DOHH2 (cell line): ENCODE measurements around the gene CRIM1.

ENCODE experiments used
- H3F3A ChIP-seq: fragments of 200-600 bp; sonication (generic), shearing (Covaris generic); 2 replicates; pipeline ENCODE4 v1.6.0; 2016; ENCODE audit warnings: antibody characterized with exemption, mild to moderate bottlenecking; ENCODE audit not compliant: control insufficient read depth, insufficient read depth
- H3K27ac ChIP-seq: fragments of 200-600 bp; sonication (generic); 2 replicates; pipeline ENCODE4 v1.5.1; 2014; ENCODE audit warnings: low read depth, mild to moderate bottlenecking, low read length, moderate library complexity
- H3K27me3 ChIP-seq: fragments of 200-600 bp; sonication (generic); 2 replicates; pipeline ENCODE4 v1.6.1; 2014; ENCODE audit warnings: mild to moderate bottlenecking, low read length, mixed read lengths; ENCODE audit not compliant: control insufficient read depth
- H3K36me3 ChIP-seq: fragments of 200-600 bp; sonication (generic); 2 replicates; pipeline ENCODE4 v1.6.1; 2014; ENCODE audit warnings: mild to moderate bottlenecking, low read length, moderate library complexity, mixed read lengths; ENCODE audit not compliant: control insufficient read depth
- H3K4me1 ChIP-seq: fragments of 200-600 bp; sonication (generic); 2 replicates; pipeline ENCODE4 v1.6.1; 2014; ENCODE audit warnings: mild to moderate bottlenecking, low read length, mixed read lengths; ENCODE audit not compliant: control insufficient read depth
- H3K4me2 ChIP-seq: fragments of 200-600 bp; sonication (generic); 2 replicates; pipeline ENCODE4 v1.6.0; 2014; ENCODE audit warnings: mild to moderate bottlenecking, low read length, moderate library complexity
- H3K4me3 ChIP-seq: fragments of 200-600 bp; sonication (generic); 2 replicates; pipeline ENCODE4 v1.5.1; 2014; ENCODE audit warnings: mild to moderate bottlenecking, low read length, mixed read lengths
- H3K79me2 ChIP-seq: fragments of 200-600 bp; sonication (generic); 2 replicates; pipeline ENCODE4 v1.6.1; 2014; ENCODE audit warnings: mild to moderate bottlenecking, low read length, mixed read lengths; ENCODE audit not compliant: control insufficient read depth
- H3K9me2 ChIP-seq: fragments of 200-600 bp; sonication (generic); replicated peaks from 2 replicates; pipeline ENCODE4 v1.6.1; 2014; ENCODE audit warnings: mild to moderate bottlenecking, low read length, mixed read lengths; ENCODE audit not compliant: control insufficient read depth
- H3K9me3 ChIP-seq: fragments of 200-600 bp; sonication (generic); 2 replicates; pipeline ENCODE4 v1.6.1; 2014; ENCODE audit warnings: antibody characterized with exemption, low read length, mixed read lengths; ENCODE audit not compliant: control insufficient read depth, insufficient read depth
- H4K20me1 ChIP-seq: fragments of 200-600 bp; sonication (generic); 2 replicates; pipeline ENCODE4 v1.6.0; 2014; ENCODE audit warnings: low read depth, mild to moderate bottlenecking, antibody characterized with exemption, low read length, moderate library complexity; ENCODE audit not compliant: control insufficient read depth, insufficient read depth
- EZH2phosphoT487 ChIP-seq: fragments of 200-600 bp; sonication (generic); IDR thresholded peaks from 2 replicates; pipeline ENCODE4 v1.6.1; 2017; ENCODE audit warnings: borderline replicate concordance, mild to moderate bottlenecking, antibody characterized with exemption, low read length, moderate library complexity, mixed read lengths
- TF ChIP-seq, protein P1 (sequence below): fragments of 200-600 bp; sonication (generic); IDR thresholded peaks from one replicate; pipeline ENCODE4 v1.5.1; 2014; ENCODE audit warnings: antibody characterized with exemption, mild to moderate bottlenecking, low read depth, low read length; ENCODE audit not compliant: poor library complexity, severe bottlenecking

The CRIM1 gene

GRCh38 chr2:36366491-36367120 is 11.0 kb downstream of the CRIM1 start:
- Histone ChIP-seq H3K4me2 (no peak overlapping the region), H3K9me2 (no peaks in the 10 kb centered on the region)

DNA sequence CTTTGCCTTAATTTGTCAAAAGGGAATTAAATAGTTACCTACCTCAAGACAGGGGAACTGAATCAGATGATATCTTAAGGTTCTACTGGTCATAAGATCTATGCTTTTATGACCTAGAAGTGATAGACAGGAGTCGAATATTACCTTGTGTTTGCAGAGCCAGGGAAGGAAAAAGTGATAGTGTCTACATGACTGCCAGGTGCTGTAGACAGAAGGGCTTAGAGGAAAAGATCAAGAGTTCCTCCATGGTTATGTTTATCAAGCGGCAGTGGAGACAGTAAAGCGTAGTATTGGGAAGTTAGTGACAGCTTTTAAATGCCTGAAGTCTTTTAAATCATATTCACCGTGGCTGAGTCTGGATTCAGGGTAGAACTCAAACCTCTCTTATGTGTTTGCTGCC is 11.9 kb downstream of the CRIM1 start:
- Histone ChIP-seq H4K20me1 (peaks cover 23% of the 10 kb centered on the region; the same call in 1 of the 2 replicates), H3K27ac (no peak overlapping the region), H3F3A (no peaks in the 10 kb centered on the region), H3K4me1 (peaks cover 18% of the 10 kb centered on the region), H3K9me2 (no peaks in the 10 kb centered on the region), H3K4me3 (no peak overlapping the region), H3K9me3 (no peaks in the 10 kb centered on the region), H3K36me3 (peaks cover 12% of the 10 kb centered on the region; the same call in 1 of the 2 replicates), H3K4me2 (no peak overlapping the region), H3K79me2 (peaks cover 99% of the 10 kb centered on the region), H3K27me3 (no peaks in the 10 kb centered on the region)
- TF ChIP-seq, protein P1, sequence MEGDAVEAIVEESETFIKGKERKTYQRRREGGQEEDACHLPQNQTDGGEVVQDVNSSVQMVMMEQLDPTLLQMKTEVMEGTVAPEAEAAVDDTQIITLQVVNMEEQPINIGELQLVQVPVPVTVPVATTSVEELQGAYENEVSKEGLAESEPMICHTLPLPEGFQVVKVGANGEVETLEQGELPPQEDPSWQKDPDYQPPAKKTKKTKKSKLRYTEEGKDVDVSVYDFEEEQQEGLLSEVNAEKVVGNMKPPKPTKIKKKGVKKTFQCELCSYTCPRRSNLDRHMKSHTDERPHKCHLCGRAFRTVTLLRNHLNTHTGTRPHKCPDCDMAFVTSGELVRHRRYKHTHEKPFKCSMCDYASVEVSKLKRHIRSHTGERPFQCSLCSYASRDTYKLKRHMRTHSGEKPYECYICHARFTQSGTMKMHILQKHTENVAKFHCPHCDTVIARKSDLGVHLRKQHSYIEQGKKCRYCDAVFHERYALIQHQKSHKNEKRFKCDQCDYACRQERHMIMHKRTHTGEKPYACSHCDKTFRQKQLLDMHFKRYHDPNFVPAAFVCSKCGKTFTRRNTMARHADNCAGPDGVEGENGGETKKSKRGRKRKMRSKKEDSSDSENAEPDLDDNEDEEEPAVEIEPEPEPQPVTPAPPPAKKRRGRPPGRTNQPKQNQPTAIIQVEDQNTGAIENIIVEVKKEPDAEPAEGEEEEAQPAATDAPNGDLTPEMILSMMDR = no peak
- no peak for TF ChIP-seq EZH2phosphoT487

More at GRCh38 chr2:36366491-36367120, 11.0 kb downstream of the CRIM1 start:
- Histone ChIP-seq H3K4me1 (peaks cover 27% of the 10 kb centered on the region), H3K27ac (no peak overlapping the region), H3K9me3 (no peaks in the 10 kb centered on the region), H3K27me3 (no peaks in the 10 kb centered on the region), H3K79me2 (peaks cover 99% of the 10 kb centered on the region), H4K20me1 (peaks cover 26% of the 10 kb centered on the region), H3F3A (no peaks in the 10 kb centered on the region), H3K4me3 (no peak overlapping the region), H3K36me3 (peaks cover 12% of the 10 kb centered on the region; the same call in 1 of the 2 replicates)
- TF ChIP-seq EZH2phosphoT487 = no peak
- TF ChIP-seq, protein P1 = no peak

GRCh38 chr2:36367895-36368353 is 12.3 kb downstream of the CRIM1 start:
- no peak overlapping the region for H3K4me2 ChIP-seq

More at GRCh38 chr2:36367895-36368353, 12.3 kb downstream of the CRIM1 start:
- Histone ChIP-seq H3K9me3 (no peaks in the 10 kb centered on the region), H3K36me3 (peaks cover 12% of the 10 kb centered on the region; the same call in 1 of the 2 replicates), H4K20me1 (peaks cover 23% of the 10 kb centered on the region; the same call in 1 of the 2 replicates), H3K4me1 (peaks cover 15% of the 10 kb centered on the region), H3K27me3 (no peaks in the 10 kb centered on the region), H3F3A (no peaks in the 10 kb centered on the region), H3K79me2 (peaks cover 99% of the 10 kb centered on the region), H3K27ac (no peak overlapping the region), H3K4me3 (no peak overlapping the region), H3K9me2 (no peaks in the 10 kb centered on the region)
- TF ChIP-seq EZH2phosphoT487 = no peak
- TF ChIP-seq, protein P1 = no peak
